ENCODE results near the gene RNF212B. TPM values are rescaled to one million over a fixed set of nuclear protein-coding genes. Genes with fewer than 3 reads are reported as not detected.

RNF212B gene
- total and polyA plus RNA-seq, 10 of the 15 experiments (the other 5 are each of a cell fraction or from before 2014, with no cell fraction given): not detected

DNA sequence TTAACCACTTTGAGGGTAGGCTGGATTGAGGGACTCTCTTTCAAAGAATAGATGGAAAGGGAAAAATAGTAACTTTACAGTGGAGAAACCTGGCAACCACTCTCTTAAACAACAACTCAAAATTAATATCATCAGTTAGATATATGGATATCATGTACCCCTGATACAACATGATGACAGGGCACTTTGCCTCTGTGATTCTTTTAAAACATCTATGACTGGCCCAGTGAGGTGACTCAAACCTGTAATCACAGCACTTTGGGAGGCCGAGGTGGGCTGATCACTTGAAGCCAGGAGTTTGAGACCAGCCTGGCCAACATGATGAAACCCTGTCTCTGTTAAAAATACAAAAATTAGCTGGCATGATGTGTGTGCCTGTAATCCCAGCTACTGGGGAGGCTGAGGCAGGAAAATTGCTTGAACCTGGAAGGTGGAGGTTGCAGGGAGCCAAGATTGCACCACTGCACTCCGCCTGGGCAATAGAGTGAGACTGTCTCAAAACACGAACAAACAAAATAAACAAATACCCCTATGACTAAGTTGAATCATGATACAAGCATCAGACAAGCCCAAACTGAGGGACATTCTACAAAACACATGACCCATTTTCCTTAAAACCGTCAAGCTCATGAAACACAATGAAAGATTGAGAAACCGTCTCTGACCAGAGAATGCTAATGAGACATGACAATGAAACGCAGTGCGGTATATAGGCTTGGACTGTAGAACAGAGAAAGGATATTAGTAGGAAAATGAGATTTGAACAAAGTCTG is 27.9 kb upstream of the RNF212B start (continued):
- TF ChIP-seq, protein P1, sequence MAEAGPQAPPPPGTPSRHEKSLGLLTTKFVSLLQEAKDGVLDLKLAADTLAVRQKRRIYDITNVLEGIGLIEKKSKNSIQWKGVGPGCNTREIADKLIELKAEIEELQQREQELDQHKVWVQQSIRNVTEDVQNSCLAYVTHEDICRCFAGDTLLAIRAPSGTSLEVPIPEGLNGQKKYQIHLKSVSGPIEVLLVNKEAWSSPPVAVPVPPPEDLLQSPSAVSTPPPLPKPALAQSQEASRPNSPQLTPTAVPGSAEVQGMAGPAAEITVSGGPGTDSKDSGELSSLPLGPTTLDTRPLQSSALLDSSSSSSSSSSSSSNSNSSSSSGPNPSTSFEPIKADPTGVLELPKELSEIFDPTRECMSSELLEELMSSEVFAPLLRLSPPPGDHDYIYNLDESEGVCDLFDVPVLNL (IDR thresholded peaks at IDR 0.05; ENCODE audit: low read depth, low read length): no peak
- TF ChIP-seq POLR2AphosphoS2 (IDR thresholded peaks at IDR 0.05; ENCODE audit: low read depth, low read length) (no peak), SPI1 (IDR thresholded peaks at IDR 0.05; ENCODE audit: borderline replicate concordance, insufficient read depth, low read depth, low read length) (no peak), ZZZ3 (IDR thresholded peaks at IDR 0.05; ENCODE audit: control insufficient read depth, insufficient read length, low read depth) (no peak), EGR1 (IDR thresholded peaks at IDR 0.05; ENCODE audit: borderline replicate concordance in 1 of 2, low read depth in 2 of 2, low read length in 2 of 2) (no peak)

DNA sequence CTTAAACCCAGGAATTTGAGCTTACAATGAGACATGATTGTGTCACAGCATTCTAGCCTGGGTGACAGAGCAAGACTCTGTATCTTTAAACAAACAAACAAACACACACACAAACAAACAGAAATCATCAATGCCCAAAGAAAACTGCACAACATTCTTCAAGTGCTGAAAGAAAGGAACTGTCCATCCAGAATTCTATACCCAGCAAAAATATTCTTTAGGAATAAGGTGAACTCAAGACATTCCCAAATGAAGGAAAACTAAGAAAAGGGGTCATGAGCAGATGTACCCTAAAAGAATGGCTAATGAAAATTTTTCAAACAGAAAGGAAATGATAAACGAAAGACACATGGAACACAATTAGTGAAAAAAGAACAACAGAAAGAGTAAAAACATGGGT is 22.3 kb upstream of the RNF212B start:
- ChIA-PET POLR2A (no interaction called here), RAD21 (ENCODE audit: unreplicated experiment) (no interaction called here), SMC1A (ENCODE audit: uncharacterized antibody, unreplicated experiment) (no interaction called here), CTCF (no interaction called here)
- H3K9me3 ChIP-seq (replicated peaks; ENCODE audit: control insufficient read depth, insufficient read depth, low read length): no peaks in the 10 kb centered on the region
- H3K27ac ChIP-seq (ENCODE audit: control insufficient read depth, insufficient read depth): no peak overlapping the region
- FAIRE-seq: no peak
- intact Hi-C loops (cut with micrococcal nuclease; ENCODE audit: unreplicated experiment) (no loop called here), in situ Hi-C loops (cut with MboI) (no loop called here)
- H3K4me3 ChIP-seq: no peak overlapping the region
- WGBS (ENCODE audit: insufficient coverage, insufficient replicate concordance, low lambda C conversion rate, missing lambda C conversion rate): 0% methylated on average over 1 of the region's 1 CpG
- no peak overlapping the region for H2AFZ ChIP-seq (ENCODE audit: control insufficient read depth, low read depth, low read length)
- H3K36me3 ChIP-seq (ENCODE audit: control insufficient read depth in 2 of 2, insufficient read depth in 2 of 2, low read length in 1 of 2): no peaks in the 10 kb centered on the region
- H3K4me2 ChIP-seq (ENCODE audit: control insufficient read depth, insufficient read depth): no peak overlapping the region
- H3K9ac ChIP-seq (ENCODE audit: control insufficient read depth, insufficient read depth, low read length): no peak overlapping the region
- DNase-seq (ENCODE audit: low read depth, low spot score): no peak
- no peaks in the 10 kb centered on the region for H4K20me1 ChIP-seq (ENCODE audit: control insufficient read depth, insufficient read depth)
- H3K79me2 ChIP-seq (ENCODE audit: control insufficient read depth, insufficient read depth, low read length): no peaks in the 10 kb centered on the region
- ATAC-seq: no peak
- BruUV-seq (replicated peaks): no TSS peak
- no peaks in the 10 kb centered on the region for H3K27me3 ChIP-seq (replicated peaks in 1 of 2; ENCODE audit: control insufficient read depth in 2 of 2, insufficient read depth in 2 of 2, low read length in 1 of 2)
- H3K4me1 ChIP-seq (ENCODE audit: control insufficient read depth, insufficient read depth, low read length): no peaks in the 10 kb centered on the region
- TF ChIP-seq KLF5 (IDR thresholded peaks at IDR 0.05; ENCODE audit: partially characterized antibody) (no peak), RUNX3 (IDR thresholded peaks at IDR 0.05; ENCODE audit: low read length) (no peak), ZNF207 (IDR thresholded peaks at IDR 0.05; ENCODE audit: borderline replicate concordance) (no peak), MYC (IDR thresholded peaks at IDR 0.05; ENCODE audit: insufficient read depth, insufficient read length, insufficient replicate concordance, low read length, severe bottlenecking) (no peak), TCF3 (IDR thresholded peaks at IDR 0.05; ENCODE audit: borderline replicate concordance, insufficient read depth, low read depth, low read length) (no peak), MYB (IDR thresholded peaks at IDR 0.05; ENCODE audit: borderline replicate concordance, low read depth, low read length) (no peak), FOXK2 (IDR thresholded peaks at IDR 0.05) (no peak), CBFB (IDR thresholded peaks at IDR 0.05; ENCODE audit: low read depth) (no peak), ZBED1 (IDR thresholded peaks at IDR 0.05; ENCODE audit: borderline replicate concordance) (no peak), NRF1 (conservative IDR thresholded peaks at IDR 0.05; ENCODE audit: low read depth, low read length) (no peak), ZSCAN29 (IDR thresholded peaks at IDR 0.05) (no peak)
- TF ChIP-seq, protein P2, sequence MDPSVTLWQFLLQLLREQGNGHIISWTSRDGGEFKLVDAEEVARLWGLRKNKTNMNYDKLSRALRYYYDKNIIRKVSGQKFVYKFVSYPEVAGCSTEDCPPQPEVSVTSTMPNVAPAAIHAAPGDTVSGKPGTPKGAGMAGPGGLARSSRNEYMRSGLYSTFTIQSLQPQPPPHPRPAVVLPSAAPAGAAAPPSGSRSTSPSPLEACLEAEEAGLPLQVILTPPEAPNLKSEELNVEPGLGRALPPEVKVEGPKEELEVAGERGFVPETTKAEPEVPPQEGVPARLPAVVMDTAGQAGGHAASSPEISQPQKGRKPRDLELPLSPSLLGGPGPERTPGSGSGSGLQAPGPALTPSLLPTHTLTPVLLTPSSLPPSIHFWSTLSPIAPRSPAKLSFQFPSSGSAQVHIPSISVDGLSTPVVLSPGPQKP (IDR thresholded peaks at IDR 0.05; ENCODE audit: low read depth, low read length): no peak
- TF ChIP-seq, protein P3, sequence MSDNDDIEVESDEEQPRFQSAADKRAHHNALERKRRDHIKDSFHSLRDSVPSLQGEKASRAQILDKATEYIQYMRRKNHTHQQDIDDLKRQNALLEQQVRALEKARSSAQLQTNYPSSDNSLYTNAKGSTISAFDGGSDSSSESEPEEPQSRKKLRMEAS (IDR thresholded peaks at IDR 0.05; ENCODE audit: low read depth, low read length): no peak

Measured in GM12878 (cell line).